ENCODE results near the gene CHRNB4. TPM values are rescaled to one million over a fixed set of nuclear protein-coding genes. Genes with fewer than 3 reads are reported as not detected.
A peak's percentile ranks its signal among the peaks of the same experiment; 100 is the strongest.

CHRNB4 gene
- polyA plus RNA-seq, 2 of the 4 experiments (the other 2 are of a cell fraction) = 0.53 to 3.2 TPM

GRCh38 chr15:78599189-78599588 is 41.8 kb downstream of the CHRNB4 start:
- no peak for ATAC-seq
- no peak for FAIRE-seq
- no peak overlapping the region for H3K4me2 ChIP-seq
- POLR2A ChIA-PET = no interaction called here
- TF ChIP-seq ESRRA (IDR thresholded peaks at IDR 0.05; ENCODE audit: borderline replicate concordance, low read length) (no peak), NFE2L2 (conservative IDR thresholded peaks at IDR 0.05; ENCODE audit: low read length) (0 out of 2 replicates have a peak, but pooled peaks have one; percentile 13)
- H3K4me3 ChIP-seq = no peak overlapping the region
- no peak for DNase-seq (ENCODE audit: low read depth in 1 of 2, low spot score in 1 of 2)
- H3K4me1 ChIP-seq = no peaks in the 10 kb centered on the region
- H3K9me3 ChIP-seq = no peaks in the 10 kb centered on the region
- CTCF ChIA-PET = interaction anchor here (0.7 to 3.0 kb wide), 3 partner anchors 20 to 110 kb away, joined by 3 to 12 read pairs (median 7); no protein-coding TSS in a partner anchor
- H3K27ac ChIP-seq = no peak overlapping the region

GRCh38 chr15:78598348-78598747 is 42.7 kb downstream of the CHRNB4 start:
- FAIRE-seq (no peak), DNase-seq (ENCODE audit: low read depth in 1 of 2, low spot score in 1 of 2) (no peak), ATAC-seq (no peak)
- Histone ChIP-seq H3K27ac (no peak overlapping the region), H3K9me3 (no peaks in the 10 kb centered on the region), H3K4me2 (no peak overlapping the region), H3K4me1 (no peaks in the 10 kb centered on the region), H3K4me3 (no peak overlapping the region)
- ChIA-PET POLR2A (no interaction called here), CTCF (interaction anchor here (1.0 to 3.0 kb wide), 4 partner anchors 16 to 216 kb away, joined by 4 to 12 read pairs (median 6); no protein-coding TSS in a partner anchor)
- no peak for TF ChIP-seq NFE2L2 (conservative IDR thresholded peaks at IDR 0.05; ENCODE audit: low read length)
- TF ChIP-seq EHF (CRISPR knock-in tag; IDR thresholded peaks at IDR 0.05) = no peak
- TF ChIP-seq ZNF302 (CRISPR knock-in tag; IDR thresholded peaks at IDR 0.05) = no peak
- TF ChIP-seq CTCF (IDR thresholded peaks at IDR 0.05) = no peak
- TF ChIP-seq HDAC2 (IDR thresholded peaks at IDR 0.05) = no peak
- TF ChIP-seq CBX2 (IDR thresholded peaks at IDR 0.05; ENCODE audit: borderline replicate concordance, low read depth) = no peak
- no peak for TF ChIP-seq TP53 (CRISPR knock-in tag; IDR thresholded peaks at IDR 0.05)
- TF ChIP-seq EP300 (IDR thresholded peaks at IDR 0.05) = no peak
- TF ChIP-seq MAZ (IDR thresholded peaks at IDR 0.05; ENCODE audit: borderline replicate concordance, low read depth, low read length) = no peak
- no peak for TF ChIP-seq CBX8 (IDR thresholded peaks at IDR 0.05)
- no peak for TF ChIP-seq PBX3 (IDR thresholded peaks at IDR 0.05)
- no peak for TF ChIP-seq KDM1A (IDR thresholded peaks at IDR 0.05; ENCODE audit: low read depth)
- 79% methylated on average over 3 of the region's 3 CpGs for WGBS (ENCODE audit: missing lambda C conversion rate)

GRCh38 chr15:78597583-78597982 is 43.4 kb downstream of the CHRNB4 start:
- ATAC-seq (no peak), FAIRE-seq (no peak), DNase-seq (ENCODE audit: low read depth in 1 of 2, low spot score in 1 of 2) (no peak)
- no peaks in the 10 kb centered on the region for H3K4me1 ChIP-seq
- H3K27ac ChIP-seq = no peak overlapping the region
- ChIA-PET CTCF (interaction anchor here (0.5 to 3.0 kb wide), 6 partner anchors 9 to 215 kb away, joined by 3 to 12 read pairs (median 4); no protein-coding TSS in a partner anchor), POLR2A (no interaction called here)
- no peak overlapping the region for H3K4me3 ChIP-seq
- 94% methylated on average over 1 of the region's 1 CpG for WGBS (ENCODE audit: missing lambda C conversion rate)
- no peak overlapping the region for H3K4me2 ChIP-seq
- TF ChIP-seq MAFK (IDR thresholded peaks at IDR 0.05; ENCODE audit: partially characterized antibody) = peak; percentile 89
- no peak for TF ChIP-seq SREBF2 (IDR thresholded peaks at IDR 0.05)
- no peaks in the 10 kb centered on the region for H3K9me3 ChIP-seq

- Histone ChIP-seq H3K4me1 (0 out of 3 replicates have a peak, but pooled peaks cover 4% of the 10 kb centered on the region), H3K4me2 (no peak overlapping the region), H3K9me3 (no peaks in the 10 kb centered on the region), H3K27ac (no peak overlapping the region), H3K4me3 (no peak overlapping the region)
- ChIA-PET CTCF (interaction anchor here (0.6 to 4.6 kb wide), 5 partner anchors 10 to 275 kb away, joined by 3 to 25 read pairs (median 3); partner anchors contain the start of genes CHRNA5, PSMA4 and SKIC8), POLR2A (interaction anchor here (0.7 kb wide), 1 partner anchor 8 kb away, joined by 3 read pairs; no protein-coding TSS in a partner anchor)
- FAIRE-seq (peak; percentile 51), ATAC-seq (no peak), DNase-seq (ENCODE audit: low read depth in 1 of 2, low spot score in 1 of 2) (no peak)
- TF ChIP-seq FOSL2 (IDR thresholded peaks at IDR 0.05) (no peak), FOSL2 (CRISPR knock-in tag; IDR thresholded peaks at IDR 0.05) (no peak), REST (IDR thresholded peaks at IDR 0.05) (no peak), NFE2L2 (conservative IDR thresholded peaks at IDR 0.05; ENCODE audit: low read length) (no peak), PHF8 (IDR thresholded peaks at IDR 0.05; ENCODE audit: borderline replicate concordance, low read depth) (no peak)
- 95% methylated on average over 1 of the region's 1 CpG for WGBS (ENCODE audit: missing lambda C conversion rate)
Observed at GRCh38 chr15:78574944-78575343, 66.1 kb downstream of the CHRNB4 start.
